NOMO-1 treated with DMSO at 0.1 percent for 48 hours (cell line): ENCODE measurements around the gene KCTD8.

Source experiments
- DNase-seq: peaks from one replicate; lab custom pipeline; 2025; ENCODE audit not compliant: unreplicated experiment; lab: John Stamatoyannopoulos, UW

Gene KCTD8

DNA sequence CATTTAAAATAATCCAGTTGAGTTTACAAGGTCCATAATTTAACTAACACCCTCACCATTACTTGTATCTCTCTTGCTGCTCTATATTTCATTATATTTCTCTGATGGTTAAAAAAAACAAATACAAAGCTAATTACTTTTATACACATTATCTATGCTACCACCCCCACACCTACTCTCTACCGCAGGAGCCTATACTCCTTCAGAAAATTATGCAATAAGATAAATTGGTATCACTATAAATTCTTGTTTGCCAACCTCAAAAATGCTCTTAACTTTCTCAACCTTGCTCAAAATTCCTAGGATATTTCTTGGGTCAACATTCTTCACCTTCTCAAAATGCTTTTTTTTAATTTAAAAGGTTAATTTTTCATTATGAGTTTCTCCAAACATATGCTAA lies 282.7 kb downstream of the KCTD8 start:
- DNase-seq = no peak

DNA sequence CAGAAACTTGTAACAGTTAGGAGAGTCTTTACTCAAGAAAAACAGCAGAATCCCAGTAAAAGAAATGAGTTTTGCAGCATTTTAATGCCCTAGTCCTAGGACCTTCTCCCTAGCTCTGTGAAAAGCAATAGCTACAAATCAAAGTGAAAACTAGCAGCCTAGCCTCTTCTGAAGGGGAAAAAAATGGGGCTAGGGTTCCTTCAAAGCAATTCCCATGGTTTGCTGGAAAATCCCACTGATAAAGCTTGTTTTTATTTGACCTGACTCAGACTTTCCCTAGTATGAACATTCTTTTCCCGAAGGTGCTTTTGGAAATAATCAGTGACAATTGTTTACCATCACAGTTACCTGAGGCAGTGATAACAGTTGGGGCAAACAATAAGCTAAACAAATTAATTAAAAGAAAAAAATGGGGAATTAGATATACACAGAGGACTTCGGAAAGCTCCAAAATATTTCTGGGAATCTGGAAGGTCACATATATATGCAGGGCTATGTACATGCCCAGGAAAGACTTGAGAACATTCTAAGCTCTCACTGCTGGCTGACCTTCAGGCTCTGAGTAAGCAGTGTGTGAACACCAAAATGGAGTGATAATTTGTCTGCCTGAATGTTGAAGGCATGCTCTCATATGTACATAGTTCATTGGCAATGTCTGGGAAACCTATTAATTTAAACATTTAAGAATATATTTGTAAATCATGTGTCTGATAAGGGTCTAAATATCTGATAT lies 285.9 kb downstream of the KCTD8 start:
- no peak for DNase-seq

DNA sequence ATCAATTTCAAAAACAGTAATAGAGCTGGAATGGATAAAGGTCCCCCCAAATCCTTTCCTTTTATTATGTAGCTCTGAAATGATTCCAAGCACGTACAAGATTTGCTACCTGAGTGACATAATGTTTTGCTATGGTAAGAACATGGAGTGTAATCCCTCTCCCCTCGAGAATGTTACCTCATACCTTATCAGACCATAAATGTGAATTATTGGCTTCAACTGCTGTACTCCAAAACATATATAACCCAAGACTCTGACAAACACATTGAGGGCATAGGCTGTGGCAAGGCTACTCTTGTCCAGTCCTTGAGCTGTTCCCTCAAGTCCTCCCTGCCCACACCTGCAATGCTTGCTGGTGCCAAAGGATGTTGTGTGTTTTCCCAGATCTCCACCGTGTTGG lies 286.9 kb downstream of the KCTD8 start:
- DNase-seq = no peak

DNA sequence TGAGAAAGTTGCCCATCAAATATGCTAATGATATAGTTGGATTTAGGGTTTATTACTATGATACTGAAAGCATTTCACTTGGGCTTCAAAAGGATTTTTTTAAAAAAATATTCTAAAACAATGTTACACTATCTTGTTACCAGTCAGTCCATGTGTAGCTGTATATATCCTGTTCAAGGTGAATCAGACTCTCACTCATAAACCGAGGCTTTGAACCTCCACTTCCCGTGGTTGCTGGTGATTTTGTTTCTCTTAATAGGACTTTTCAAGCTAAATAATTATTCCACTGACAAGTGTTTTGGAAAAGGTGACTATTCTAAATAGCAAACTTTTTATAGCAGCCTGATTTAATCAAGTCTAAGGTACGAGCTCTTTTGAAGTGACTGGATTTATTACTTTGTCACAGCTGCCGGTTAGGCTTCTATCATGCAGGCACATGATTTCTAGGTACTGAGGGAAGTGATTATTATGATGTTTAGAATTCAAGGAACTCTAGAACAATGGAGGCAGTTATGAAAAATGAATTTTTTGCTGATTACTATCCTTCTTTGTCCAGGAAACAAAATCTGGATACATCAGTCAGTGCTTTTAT lies 287.7 kb downstream of the KCTD8 start:
- DNase-seq = no peak

DNA sequence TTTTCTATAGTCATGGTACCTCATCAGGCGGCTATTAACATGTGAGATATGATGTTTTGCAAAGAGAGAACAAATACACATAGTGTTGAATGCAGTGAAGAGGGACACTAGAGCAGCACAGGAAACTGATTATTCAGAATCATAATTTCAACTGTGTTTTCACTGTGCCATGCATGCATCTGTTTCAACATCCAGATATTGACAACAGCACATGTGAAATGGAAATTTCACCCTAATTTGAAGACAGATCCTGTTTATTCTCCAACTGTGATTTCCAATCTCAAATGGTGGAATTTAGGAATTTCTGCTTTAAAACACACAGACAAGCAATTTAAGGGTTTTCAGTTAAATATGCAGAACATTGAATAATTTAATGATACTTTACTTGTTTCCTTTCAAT lies 288.6 kb downstream of the KCTD8 start:
- DNase-seq = no peak

DNA sequence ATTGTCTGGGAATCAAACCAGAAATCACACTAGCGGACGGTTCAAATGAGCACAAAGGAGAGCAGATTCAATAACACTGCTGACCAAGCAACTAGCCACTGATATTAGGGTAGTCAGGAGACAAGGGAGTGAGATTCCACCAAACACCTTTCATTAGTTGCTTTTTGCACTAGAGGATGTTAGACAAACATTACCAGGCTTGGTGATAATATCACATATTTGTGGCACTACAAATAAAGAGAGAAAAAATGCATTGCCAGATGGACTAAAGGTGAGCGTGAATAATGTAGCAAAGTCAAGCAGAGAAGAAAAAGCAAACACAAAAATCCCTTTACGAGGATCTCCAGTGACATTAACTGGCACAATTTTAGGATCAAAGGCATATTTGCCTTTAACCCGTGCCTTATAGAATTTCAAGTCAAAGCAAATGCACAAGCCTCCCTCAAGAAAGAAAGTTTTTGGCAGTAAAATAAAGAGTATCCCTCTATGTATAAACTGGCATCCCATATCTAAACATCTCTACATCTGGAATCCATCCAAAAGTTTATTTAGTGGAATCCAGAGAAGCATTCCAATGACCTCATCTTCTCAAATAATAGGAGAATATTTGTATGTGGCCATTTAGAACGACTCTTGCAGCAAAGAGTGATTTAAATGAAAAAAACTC lies 290.9 kb downstream of the KCTD8 start:
- no peak for DNase-seq

DNA sequence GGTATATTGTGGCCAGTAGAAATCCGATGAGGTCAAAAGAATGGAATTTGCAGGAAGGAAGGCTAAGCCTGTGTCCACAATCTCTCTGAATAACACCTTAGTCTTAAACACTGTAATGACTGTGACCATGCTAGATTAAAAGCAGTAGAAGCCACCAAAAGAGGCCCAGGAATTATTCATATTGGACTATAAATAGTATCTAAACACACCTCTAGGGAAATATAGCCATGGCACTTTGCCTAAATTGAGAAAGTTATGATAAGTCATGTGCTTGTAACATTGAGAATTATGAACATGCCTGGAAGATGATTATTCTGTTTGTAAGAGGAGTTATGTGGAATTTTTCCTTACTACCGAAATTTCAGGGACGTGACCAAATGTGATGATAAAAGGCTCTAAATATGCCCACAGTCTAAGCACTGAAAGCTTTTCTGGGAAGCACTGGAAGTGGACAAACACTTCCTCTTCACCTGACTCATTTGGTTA lies 298.5 kb downstream of the KCTD8 start:
- no peak for DNase-seq

DNA sequence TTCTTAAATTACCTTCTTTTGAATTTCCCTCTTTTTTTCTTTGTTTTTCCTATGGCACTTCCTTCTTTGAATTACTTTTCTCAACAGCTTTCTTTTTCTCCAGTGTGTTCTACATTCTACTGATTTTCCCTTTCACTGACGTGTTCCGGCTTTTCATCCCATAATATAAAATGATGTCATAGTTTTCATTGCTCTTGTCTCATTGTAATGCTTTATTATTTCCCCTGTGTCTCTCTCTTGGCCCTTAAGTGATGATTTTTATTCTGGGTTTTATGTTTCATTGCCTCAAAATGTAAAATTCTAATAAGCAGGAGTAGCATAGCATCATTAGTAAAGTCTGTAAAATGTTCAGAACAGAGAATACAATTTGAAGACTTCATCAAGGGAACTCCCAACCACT lies 299.3 kb downstream of the KCTD8 start:
- no peak for DNase-seq

DNA sequence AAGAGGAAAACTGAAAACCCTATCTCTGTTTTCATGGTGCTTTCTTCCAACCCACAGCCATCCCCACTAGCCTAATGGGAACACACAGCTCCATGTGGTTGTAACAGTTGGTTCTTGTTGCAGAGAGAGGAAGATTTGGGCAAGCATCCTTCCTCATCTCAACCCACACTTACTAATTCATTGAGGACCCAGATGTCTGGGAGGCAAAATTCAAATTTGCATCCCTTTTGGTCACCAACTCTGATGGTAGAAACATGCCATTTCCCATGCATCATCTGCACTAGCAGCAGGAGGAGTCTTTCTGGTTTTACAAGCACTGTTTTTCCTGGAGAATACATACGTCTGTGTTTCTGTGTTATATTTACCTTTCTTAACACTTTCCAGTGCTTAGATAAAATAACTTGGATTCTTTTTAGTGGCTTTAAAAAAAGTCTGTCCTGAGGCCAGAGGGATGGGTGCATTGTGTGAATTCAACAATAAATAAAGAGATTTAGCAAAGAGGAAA lies 301.0 kb downstream of the KCTD8 start:
- DNase-seq = no peak

DNA sequence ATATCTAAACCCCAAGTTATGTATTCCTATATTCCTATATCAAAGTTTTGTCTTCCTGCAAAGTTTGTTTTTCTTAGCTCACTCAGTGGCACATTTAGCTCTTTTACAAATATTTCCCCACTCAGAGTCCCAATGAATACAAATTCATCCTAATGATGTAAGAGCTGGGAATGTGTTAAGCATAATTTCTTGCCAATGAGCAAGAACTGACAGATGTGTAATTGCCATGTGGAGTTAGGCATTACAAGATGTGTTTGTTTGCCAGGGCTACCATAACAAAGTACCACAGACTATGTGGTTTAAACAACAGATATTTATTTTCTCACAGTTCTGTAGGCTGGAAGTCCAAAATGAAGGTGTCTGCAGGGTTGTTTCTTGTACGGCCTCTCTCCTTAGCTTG lies 302.1 kb downstream of the KCTD8 start:
- no peak for DNase-seq

DNA sequence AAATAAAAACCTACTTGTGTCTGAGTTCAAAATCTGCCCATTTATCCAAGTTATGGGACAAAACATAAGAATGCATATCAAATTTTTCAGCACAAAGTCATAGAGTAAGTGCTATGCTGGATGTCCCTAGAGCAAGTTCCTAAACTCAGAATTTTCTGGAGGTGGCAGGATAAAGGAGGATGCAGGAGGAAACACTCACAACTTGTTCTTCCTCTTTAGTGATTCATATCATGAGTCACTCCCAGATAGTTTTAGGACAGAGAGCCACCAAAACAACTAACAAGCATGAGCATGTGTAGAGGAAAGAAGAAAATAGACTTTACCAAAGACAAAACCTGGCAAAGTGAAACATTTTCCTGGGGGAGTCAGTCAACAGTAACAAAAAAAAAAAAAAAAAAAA lies 302.7 kb downstream of the KCTD8 start:
- DNase-seq = no peak

DNA sequence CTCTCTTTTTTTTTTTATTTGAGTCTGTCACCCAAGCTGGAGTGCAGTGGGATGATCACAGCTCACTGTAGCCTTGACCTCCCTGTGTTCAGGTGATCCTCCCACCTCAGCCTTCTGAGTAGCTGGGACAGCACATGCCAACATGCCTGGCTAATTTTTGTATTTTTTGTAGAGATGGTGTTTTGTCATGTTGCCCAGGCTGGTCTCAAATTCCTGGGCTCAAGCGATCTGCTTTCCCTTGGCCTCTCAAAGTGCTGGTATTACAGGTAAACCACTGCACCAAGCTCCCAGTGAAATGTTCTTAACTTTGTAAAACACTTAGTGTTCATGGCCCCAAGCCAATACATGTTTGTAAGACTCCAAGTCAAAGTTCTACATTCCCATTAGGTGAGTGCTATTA lies 316.1 kb downstream of the KCTD8 start:
- no peak for DNase-seq
